ES-I3 (cell line): ENCODE results near the gene CA9.

Experiments used
- H3K36me3 ChIP-seq: 2 replicates; pipeline ENCODE4 v1.6.1; 2013; ENCODE audit warnings: mild to moderate bottlenecking, low read length, control low read depth, moderate library complexity; ENCODE audit not compliant: insufficient read depth
- H3K4me1 ChIP-seq: 2 replicates; pipeline ENCODE4 v1.6.1; 2013; ENCODE audit warnings: mild to moderate bottlenecking, control low read depth, low read length; ENCODE audit not compliant: insufficient read depth
- H3K9ac ChIP-seq: 2 replicates; pipeline ENCODE4 v1.6.1; 2013; ENCODE audit warnings: low read depth, mild to moderate bottlenecking, low read length, moderate library complexity
- H3K9me3 ChIP-seq: 2 replicates; pipeline ENCODE4 v1.6.1; 2013; ENCODE audit warnings: mild to moderate bottlenecking, low read length, moderate library complexity; ENCODE audit not compliant: control insufficient read depth, insufficient read depth

The CA9 gene

DNA sequence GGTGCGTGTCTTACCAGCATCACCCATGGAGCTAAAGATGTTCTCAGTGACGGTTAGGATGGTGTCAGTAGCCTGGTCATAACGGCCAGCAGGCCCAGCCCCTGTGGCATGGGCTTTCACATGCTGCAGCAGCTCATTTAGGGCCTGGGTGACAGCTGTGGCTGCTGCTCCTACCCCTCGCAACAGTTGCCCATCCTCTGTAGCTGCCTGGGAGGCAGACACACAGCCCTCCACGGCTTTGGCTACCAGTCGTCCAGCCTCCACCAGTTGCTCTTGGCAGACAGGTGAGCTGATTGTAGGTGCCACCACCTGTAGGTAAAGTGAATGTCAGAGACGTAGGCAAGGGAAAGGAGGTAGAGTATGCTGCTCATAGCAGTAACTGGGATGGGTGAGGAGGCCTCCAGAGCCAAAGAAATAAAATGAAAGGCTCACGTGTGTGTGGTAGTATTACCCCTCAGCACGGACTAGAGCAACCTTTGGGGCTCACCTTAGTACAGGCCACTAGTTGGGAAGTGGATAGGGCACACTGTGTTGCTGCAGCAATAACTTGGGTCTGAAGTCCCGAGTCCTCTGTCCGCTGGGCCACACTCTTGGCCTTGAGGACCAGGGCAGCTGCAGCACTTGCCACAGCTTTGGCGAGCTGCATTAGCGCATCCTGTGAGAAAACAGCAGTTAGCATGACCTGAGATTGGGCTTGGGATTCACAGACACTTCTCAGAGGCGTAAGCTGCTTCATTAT, 43.6 kb downstream of the CA9 start:
- no peak overlapping the region for H3K9ac ChIP-seq
- H3K9me3 ChIP-seq = no peaks in the 10 kb centered on the region
- H3K36me3 ChIP-seq = peaks cover 52% of the 10 kb centered on the region
- peaks cover 3% of the 10 kb centered on the region; the same call in 1 of the 2 replicates for H3K4me1 ChIP-seq

DNA sequence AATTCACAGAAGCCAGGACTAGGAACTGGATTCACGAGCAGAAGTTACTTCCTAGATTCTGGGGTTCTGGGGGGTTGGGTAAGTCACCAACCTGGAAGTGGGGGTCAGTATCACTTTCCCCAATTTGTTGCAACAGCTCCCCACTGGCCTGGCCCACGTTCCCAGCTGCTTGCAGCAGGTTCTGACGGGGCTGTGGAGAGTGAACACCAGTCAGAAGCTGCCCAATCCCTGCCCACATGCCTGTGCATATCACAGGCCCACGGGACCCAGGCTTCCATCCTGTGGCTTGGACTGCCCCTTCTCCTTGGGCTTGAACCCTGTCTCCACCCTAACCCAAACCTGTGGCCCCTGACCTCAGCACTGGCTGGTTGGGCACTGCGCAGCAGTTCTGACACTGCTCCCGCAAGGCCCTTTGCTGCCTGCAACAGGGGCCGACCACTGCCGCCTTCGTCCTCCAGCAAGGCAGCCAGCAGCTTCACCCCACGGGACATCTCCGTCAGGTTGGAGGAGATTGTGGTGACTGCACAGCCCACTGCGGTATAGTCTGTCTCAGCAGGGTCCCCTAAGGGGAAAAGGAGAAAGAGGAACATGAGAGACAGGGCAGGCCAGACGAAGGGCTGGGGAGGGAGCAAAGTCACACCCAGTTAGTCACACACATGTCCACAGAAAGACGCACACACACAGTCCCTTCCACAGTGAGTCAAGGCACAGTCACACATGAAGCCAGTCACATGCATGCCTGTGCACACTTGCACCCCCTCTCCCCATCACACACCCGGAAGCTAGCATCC, 45.2 kb downstream of the CA9 start:
- peaks cover 3% of the 10 kb centered on the region; the same call in 1 of the 2 replicates for H3K4me1 ChIP-seq
- H3K9me3 ChIP-seq = no peaks in the 10 kb centered on the region
- no peak overlapping the region for H3K9ac ChIP-seq
- peaks cover 57% of the 10 kb centered on the region for H3K36me3 ChIP-seq

DNA sequence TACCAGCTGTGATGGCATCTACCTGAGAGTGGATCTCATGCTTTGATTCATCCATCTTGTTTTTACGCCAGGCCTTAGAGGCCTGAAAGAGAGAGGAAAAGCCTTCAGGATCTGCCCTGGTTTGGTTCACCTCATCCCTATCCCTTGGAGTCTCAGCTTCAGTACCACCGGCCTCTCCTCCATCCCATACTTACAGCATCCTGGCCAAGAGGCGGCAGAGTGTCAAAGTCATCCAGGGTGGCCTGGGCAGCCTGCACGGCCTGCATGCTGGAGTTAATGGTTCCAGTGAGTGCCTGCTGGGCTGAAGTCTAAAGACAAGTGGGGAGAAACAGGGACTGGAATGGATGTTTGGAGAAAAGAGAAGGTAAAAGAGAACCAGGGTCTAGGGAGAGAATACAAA, 45.8 kb downstream of the CA9 start:
- Histone ChIP-seq H3K36me3 (peaks cover 55% of the 10 kb centered on the region), H3K9ac (no peak overlapping the region), H3K4me1 (peaks cover 3% of the 10 kb centered on the region; the same call in 1 of the 2 replicates), H3K9me3 (no peaks in the 10 kb centered on the region)

DNA sequence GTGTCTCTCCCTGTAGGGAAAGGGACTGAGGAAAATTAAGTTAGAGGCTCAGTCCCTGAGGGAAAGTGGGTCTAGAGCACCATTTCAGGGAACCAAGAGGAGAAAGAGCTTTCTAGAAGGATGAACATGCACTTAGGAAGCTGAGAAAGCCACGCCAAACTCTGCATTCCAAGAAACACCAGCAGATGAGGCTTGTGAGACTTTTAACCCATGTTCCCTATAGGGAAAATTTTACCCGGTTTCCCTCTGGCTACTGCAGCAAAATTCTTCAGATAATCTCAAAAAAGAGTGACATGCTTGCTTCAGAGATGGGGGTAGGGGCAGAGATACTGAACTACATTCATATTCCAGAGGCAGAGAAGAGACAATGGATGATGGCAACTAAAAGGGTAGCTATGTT, 49.7 kb downstream of the CA9 start:
- no peak overlapping the region for H3K9ac ChIP-seq
- H3K9me3 ChIP-seq = no peaks in the 10 kb centered on the region
- peaks cover 39% of the 10 kb centered on the region for H3K36me3 ChIP-seq
- H3K4me1 ChIP-seq = peaks cover 17% of the 10 kb centered on the region

DNA sequence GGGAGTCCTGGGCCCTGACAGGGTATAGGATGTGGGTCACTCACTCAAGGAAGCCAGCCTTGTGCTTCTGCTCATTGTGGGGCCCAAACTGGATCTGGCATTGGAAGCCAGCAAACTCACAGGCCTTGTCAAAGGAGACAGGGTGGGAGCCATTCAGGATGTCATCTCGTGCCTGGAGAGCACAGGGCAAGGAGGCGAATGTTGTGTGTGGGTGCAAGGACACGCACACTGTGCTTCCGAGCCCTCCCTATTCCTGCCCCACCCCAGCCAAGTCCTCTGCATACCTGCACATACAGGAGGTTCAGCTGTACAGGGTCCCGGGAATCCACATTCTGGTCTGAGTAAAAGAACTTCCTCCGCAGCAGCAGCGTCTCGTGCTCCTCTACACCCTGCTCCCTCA, 50.2 kb downstream of the CA9 start:
- Histone ChIP-seq H3K4me1 (peaks cover 22% of the 10 kb centered on the region), H3K9me3 (no peaks in the 10 kb centered on the region), H3K36me3 (peaks cover 35% of the 10 kb centered on the region), H3K9ac (no peak overlapping the region)

DNA sequence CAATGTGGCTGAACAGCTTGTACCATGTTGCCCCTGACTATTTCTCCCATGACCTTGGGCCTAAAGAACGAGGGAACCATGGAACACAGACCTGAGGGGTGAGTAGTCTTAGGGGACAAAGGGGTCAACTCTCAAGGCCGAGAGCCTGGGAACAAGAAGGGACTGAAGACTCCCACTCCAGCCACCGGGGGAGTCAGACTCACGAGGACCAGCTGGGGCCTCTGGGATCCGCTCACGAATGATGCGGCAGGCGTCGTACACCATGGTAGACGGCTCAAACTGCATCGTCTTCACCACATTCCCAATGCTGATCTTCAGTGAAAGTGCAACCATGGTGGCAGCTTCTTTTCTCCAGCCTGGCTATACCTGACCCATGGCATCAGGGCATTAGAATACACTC, 51.6 kb downstream of the CA9 start:
- H3K9me3 ChIP-seq = no peaks in the 10 kb centered on the region
- no peak overlapping the region for H3K9ac ChIP-seq
- peaks cover 25% of the 10 kb centered on the region for H3K36me3 ChIP-seq
- peaks cover 34% of the 10 kb centered on the region for H3K4me1 ChIP-seq

DNA sequence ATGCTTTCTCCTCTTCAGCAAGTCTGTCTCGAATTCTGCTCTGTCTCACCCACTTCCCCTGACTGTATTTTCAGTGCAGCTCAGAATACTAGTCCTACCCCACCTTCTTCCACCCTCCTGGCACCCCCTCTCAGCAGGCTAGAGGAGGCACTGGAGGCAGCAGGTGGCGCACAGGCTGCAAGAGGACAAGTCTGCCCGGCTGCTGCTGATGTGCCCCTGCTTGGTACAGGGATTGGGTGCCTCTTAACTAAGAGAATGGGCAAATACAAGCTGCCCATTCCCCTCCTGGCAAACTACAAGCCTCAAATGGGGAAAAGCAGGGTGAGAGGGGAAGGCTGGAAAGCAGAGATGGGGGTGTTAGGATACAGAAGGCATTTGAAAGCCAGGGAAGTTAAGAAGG, 53.2 kb downstream of the CA9 start:
- Histone ChIP-seq H3K9me3 (no peaks in the 10 kb centered on the region), H3K4me1 (peaks cover 40% of the 10 kb centered on the region), H3K9ac (0 out of 2 replicates have a peak overlapping the region, but pooled peaks have one; percentile 34), H3K36me3 (peaks cover 18% of the 10 kb centered on the region)

DNA sequence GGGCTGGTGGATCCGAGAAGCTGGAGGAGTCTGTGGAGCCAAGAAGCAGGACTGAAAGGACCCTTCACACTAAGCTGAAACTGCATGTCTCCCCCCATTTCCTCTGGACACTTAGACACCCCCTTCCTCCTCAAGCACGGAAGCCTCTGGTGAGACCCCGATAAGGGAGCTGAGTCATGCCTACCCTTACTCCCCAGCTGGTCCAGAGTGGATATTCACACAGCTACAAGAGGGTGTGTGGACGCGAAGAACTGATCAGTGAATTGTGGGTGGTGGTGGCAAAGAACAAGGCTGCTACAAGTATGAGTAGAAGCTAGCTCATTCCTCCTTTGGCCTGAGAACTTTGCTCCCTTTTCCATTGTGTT, 53.9 kb downstream of the CA9 start:
- H3K36me3 ChIP-seq = peaks cover 13% of the 10 kb centered on the region; the same call in 1 of the 2 replicates
- peak overlapping the region; percentile 34; the same call in 1 of the 2 replicates for H3K9ac ChIP-seq
- no peaks in the 10 kb centered on the region for H3K9me3 ChIP-seq
- peaks cover 40% of the 10 kb centered on the region for H3K4me1 ChIP-seq

DNA sequence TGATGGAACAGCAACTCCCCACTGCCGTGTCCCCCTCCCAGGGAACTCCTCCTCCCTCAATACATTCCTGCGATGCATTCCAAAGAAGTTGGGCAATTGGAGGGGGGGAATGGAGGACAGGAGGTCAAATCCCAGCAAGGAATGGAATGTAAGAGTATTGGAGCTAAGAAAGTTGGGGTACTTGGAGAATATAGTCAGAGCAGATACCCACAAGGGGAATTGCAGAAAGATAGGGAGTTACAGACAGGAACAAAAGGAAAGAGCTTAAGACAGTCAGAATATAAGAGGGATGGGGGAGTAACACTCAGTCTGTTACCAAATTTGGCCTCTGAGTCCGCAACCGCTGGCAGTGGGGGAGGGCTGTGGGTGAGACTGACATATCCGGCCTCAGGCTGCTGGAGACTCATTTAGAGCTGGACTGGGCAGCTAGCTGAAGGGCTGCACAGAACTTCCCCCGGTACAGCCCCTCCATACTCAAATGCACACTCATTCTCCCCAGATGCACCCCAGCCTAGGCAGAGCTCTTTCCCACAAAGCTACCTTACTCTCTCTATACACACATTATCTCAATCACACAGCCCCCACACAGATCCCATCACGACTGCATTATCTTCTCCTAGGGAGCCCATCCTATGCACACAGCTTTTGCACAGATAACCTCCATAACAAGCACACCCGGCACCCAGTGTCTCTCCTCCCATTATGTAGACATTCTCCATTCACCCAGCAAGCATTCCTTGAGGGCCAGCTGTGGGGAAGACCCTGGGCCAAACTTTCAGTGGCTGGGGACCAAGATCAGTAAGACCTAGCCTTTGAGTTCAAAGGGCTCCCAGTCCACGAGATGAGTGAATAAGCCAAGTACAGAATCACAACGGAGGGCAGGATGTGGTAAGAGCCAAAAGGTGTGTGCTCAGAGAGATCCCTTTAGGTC, 54.6 kb downstream of the CA9 start:
- Histone ChIP-seq H3K9me3 (no peaks in the 10 kb centered on the region), H3K9ac (peak overlapping the region; percentile 42; the same call in 1 of the 2 replicates), H3K4me1 (peaks cover 40% of the 10 kb centered on the region), H3K36me3 (peaks cover 11% of the 10 kb centered on the region; the same call in 1 of the 2 replicates)

DNA sequence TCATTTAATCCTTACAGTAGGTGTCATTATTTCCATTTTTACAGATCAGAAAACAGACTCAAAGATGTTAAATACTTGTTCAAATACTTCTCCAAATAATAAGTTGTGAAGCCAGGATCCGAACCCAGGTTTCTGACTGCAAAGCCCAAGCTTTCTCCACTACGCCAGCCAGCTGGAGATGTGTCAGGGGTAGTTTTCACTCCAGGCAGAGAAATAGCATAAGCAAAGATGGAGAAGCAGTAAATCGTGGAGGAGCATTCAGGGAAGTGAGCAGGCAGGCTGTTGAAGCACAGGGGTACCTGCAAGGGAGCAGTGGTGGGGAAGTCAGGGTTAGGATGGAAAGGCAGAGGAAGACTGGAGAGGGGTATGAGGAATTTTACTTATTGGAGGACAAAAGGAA, 55.4 kb downstream of the CA9 start:
- H3K4me1 ChIP-seq = peaks cover 40% of the 10 kb centered on the region
- H3K36me3 ChIP-seq = peaks cover 7% of the 10 kb centered on the region; the same call in 1 of the 2 replicates
- no peaks in the 10 kb centered on the region for H3K9me3 ChIP-seq
- no peak overlapping the region; the same call in 1 of the 2 replicates for H3K9ac ChIP-seq

DNA sequence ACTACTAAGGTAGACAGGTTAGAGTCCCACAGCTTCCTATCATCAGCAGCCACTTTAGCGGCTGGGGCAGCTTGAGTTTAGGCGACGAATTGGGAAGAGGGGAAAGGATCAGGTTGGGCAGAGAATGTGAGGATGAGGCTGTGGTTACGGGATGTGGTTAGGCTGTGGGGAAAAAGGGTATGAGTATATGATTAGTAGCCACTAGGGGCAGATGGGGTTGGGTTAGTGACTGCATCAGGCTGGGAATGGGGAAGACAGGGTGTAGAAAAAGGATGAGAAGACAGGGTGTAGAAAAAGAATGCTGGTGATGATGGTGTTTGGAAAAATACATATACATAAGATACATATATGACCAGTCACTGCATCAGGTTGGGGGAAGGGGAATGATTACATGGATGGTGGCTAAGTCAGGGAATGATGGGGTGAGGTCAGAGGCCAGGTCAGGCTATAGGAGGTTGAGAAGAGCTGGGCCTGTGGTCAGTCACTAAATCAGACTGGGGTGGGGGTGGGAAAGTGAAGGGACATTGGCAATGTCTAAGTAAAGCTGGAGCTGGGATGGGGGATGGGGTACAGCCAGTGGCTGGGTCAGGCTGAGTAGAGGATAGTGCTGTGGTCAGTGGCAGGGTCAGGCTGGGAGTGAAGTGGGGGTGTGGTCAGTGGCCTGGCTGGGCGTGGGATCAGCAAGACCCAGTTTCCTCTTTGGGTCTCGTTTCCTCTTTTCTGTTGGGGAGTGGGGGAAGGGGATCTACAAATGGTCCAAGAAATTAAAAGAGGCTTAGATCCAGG, 56.2 kb downstream of the CA9 start:
- Histone ChIP-seq H3K36me3 (peaks cover under 1% of the 10 kb centered on the region; the same call in 1 of the 2 replicates), H3K9ac (no peak overlapping the region; the same call in 1 of the 2 replicates), H3K4me1 (peaks cover 40% of the 10 kb centered on the region), H3K9me3 (no peaks in the 10 kb centered on the region)

DNA sequence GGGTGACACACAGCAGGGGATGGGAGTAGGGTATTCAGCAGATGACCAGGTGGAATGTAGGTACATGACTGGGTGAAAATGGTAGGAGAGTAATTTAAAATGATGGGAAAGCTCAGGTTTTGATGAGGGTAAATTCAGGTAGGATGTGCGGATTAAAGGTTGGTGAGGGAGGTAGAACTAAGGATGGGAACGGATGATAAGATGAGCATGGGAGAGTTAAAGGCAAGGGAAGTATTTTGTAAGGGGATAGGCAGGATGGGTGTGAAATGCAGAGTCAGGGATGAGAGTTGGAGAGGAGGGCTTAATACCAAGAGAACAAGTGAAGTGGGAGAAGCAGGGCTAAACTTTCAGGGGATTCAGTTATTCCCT, 56.7 kb downstream of the CA9 start:
- Histone ChIP-seq H3K9me3 (no peaks in the 10 kb centered on the region), H3K9ac (peak overlapping the region; percentile 72; the same call in 1 of the 2 replicates), H3K36me3 (peaks cover 4% of the 10 kb centered on the region; the same call in 1 of the 2 replicates), H3K4me1 (peaks cover 40% of the 10 kb centered on the region)
